NCI-H1436 treated with DMSO at 0.1 percent for 48 hours (cell line): Measurements from ENCODE around the gene ARL14EP.

Experiments
- DNase-seq: peaks from one replicate; lab custom pipeline; 2025; lab: John Stamatoyannopoulos, UW

ARL14EP gene

GRCh38 chr11:30380846-30381245 lies 57.9 kb downstream of the ARL14EP start:
- DNase-seq, result no peak

GRCh38 chr11:30381879-30382278 lies 59.0 kb downstream of the ARL14EP start:
- DNase-seq, result no peak
